A673 (cell line): ENCODE results near the gene FRMPD4. TPM values are rescaled to one million over a fixed set of nuclear protein-coding genes. Genes with fewer than 3 reads are reported as not detected.

Source experiments
- BruUV-seq: library from RNA; stranded (reverse); fragments of 400-500 nt; replicated peaks from 2 replicates; lab custom pipeline; 2021; lab: Mats Ljungman, UMichigan
- CTCF ChIA-PET: fragments of 300-600 bp; sonication (Branson Sonifier 250); formaldehyde crosslinking; loops from one replicate; lab custom pipeline; 2022; ENCODE audit warnings: antibody characterized with exemption; lab: Charles Lee
- POLR2A ChIA-PET: fragments of 300-600 bp; sonication (Branson Sonifier 250); formaldehyde crosslinking; loops from one replicate; lab custom pipeline; 2022; ENCODE audit warnings: antibody characterized with exemption; ENCODE audit not compliant: low non-redundant PET; lab: Charles Lee
- DNase-seq: peaks from one replicate; pipeline ENCODE4 v3.0.0-alpha.2; 2015; ENCODE audit warnings: low spot score
- H3K27ac ChIP-seq: fragments of 200-600 bp; sonication (generic); 2 replicates; pipeline ENCODE4 v1.5.1; 2016; ENCODE audit warnings: mixed run types, low read depth, mild to moderate bottlenecking, mixed read lengths, antibody characterized with exemption, low read length; ENCODE audit not compliant: poor library complexity, severe bottlenecking
- H3K27me3 ChIP-seq: fragments of 200-600 bp; sonication (generic); replicated peaks from 2 replicates; pipeline ENCODE4 v1.6.1; 2017; ENCODE audit warnings: mixed run types, low read depth, mild to moderate bottlenecking, mixed read lengths, antibody characterized with exemption, low read length; ENCODE audit not compliant: insufficient read depth, poor library complexity
- H3K36me3 ChIP-seq: fragments of 200-600 bp; sonication (generic); 2 replicates; pipeline ENCODE4 v1.6.1; 2016; ENCODE audit warnings: mixed run types, mild to moderate bottlenecking, mixed read lengths, antibody characterized with exemption, low read length; ENCODE audit not compliant: insufficient read depth, poor library complexity, severe bottlenecking
- H3K4me1 ChIP-seq: fragments of 200-600 bp; sonication (generic); 2 replicates; pipeline ENCODE4 v1.6.1; 2017; ENCODE audit warnings: mixed run types, mild to moderate bottlenecking, mixed read lengths, antibody characterized with exemption, low read length; ENCODE audit not compliant: insufficient read depth, poor library complexity, severe bottlenecking
- H3K4me3 ChIP-seq: fragments of 200-600 bp; sonication (generic); 2 replicates; pipeline ENCODE4 v1.5.1; 2016; ENCODE audit warnings: low read depth, mixed run types, mild to moderate bottlenecking, mixed read lengths, low read length; ENCODE audit not compliant: poor library complexity, severe bottlenecking
- H3K9me3 ChIP-seq: fragments of 200-600 bp; sonication (generic); 2 replicates; pipeline ENCODE4 v1.6.1; 2016; ENCODE audit warnings: mixed run types, low read depth, mild to moderate bottlenecking, mixed read lengths, antibody characterized with exemption, low read length; ENCODE audit not compliant: poor library complexity, severe bottlenecking
- EZH2 ChIP-seq: fragments of 200-600 bp; sonication (generic); IDR thresholded peaks from 2 replicates; pipeline ENCODE4 v1.6.1; 2017; ENCODE audit warnings: borderline replicate concordance, low read depth, mild to moderate bottlenecking, mixed read lengths, antibody characterized with exemption, low read length; ENCODE audit not compliant: poor library complexity, severe bottlenecking
- intact Hi-C: fragments of 100-400 bp; cut with micrococcal nuclease; formaldehyde crosslinking; loops from one replicate; pipeline ENCODE4 v1.10.0; 2022; ENCODE audit not compliant: unreplicated experiment
- total RNA-seq: library from RNA; stranded (reverse); gene quantifications from 2 replicates; pipeline ENCODE4 v1.2.3, GENCODE V29; 2021
- TF ChIP-seq, protein P1 (sequence below): fragments of 300-800, 200-600 bp; sonication (generic); conservative IDR thresholded peaks from 2 replicates; pipeline ENCODE4 v1.5.1; 2017; ENCODE audit warnings: low read depth, mild to moderate bottlenecking, antibody characterized with exemption, low read length, moderate library complexity, mixed read lengths

Gene FRMPD4
- total RNA-seq, 1 experiment from 2014 or later: not detected

GRCh38 chrX:12327836-12328235, 189.6 kb downstream of the FRMPD4 start:
- no peak overlapping the region for H3K4me3 ChIP-seq
- no peaks in the 10 kb centered on the region for H3K4me1 ChIP-seq
- no peak for DNase-seq
- no peaks in the 10 kb centered on the region for H3K36me3 ChIP-seq
- TF ChIP-seq, protein P1, sequence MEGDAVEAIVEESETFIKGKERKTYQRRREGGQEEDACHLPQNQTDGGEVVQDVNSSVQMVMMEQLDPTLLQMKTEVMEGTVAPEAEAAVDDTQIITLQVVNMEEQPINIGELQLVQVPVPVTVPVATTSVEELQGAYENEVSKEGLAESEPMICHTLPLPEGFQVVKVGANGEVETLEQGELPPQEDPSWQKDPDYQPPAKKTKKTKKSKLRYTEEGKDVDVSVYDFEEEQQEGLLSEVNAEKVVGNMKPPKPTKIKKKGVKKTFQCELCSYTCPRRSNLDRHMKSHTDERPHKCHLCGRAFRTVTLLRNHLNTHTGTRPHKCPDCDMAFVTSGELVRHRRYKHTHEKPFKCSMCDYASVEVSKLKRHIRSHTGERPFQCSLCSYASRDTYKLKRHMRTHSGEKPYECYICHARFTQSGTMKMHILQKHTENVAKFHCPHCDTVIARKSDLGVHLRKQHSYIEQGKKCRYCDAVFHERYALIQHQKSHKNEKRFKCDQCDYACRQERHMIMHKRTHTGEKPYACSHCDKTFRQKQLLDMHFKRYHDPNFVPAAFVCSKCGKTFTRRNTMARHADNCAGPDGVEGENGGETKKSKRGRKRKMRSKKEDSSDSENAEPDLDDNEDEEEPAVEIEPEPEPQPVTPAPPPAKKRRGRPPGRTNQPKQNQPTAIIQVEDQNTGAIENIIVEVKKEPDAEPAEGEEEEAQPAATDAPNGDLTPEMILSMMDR: no peak
- TF ChIP-seq EZH2: no peak
- no TSS peak for BruUV-seq
- POLR2A ChIA-PET: no interaction called here
- intact Hi-C loops: no loop called here
- no peak overlapping the region for H3K27ac ChIP-seq
- CTCF ChIA-PET: no interaction called here
- H3K9me3 ChIP-seq: no peaks in the 10 kb centered on the region
- H3K27me3 ChIP-seq: no peaks in the 10 kb centered on the region

DNA sequence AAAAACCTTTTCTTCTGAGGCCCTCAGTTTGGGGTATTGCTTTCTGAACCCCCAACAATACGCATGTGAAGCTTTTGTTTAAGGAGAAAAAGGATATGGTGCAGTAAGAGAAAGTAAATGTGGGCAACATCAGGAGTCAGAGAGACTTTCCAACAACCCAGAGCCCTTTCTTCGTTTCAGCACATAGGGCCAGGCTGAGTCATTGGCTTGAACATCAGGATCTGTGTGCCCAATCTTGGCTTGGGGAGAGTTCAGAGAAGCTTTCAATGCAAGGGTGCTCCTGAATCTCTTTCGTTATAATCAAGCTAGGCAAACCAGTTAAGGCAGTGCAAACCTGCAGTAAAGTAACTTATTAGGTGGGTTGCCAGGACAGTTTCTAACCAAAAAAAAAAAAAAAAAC, 191.2 kb downstream of the FRMPD4 start:
- DNase-seq: no peak
- Histone ChIP-seq H3K9me3 (no peaks in the 10 kb centered on the region), H3K4me1 (no peaks in the 10 kb centered on the region), H3K27ac (no peak overlapping the region), H3K4me3 (no peak overlapping the region), H3K27me3 (no peaks in the 10 kb centered on the region), H3K36me3 (no peaks in the 10 kb centered on the region)
- ChIA-PET POLR2A (no interaction called here), CTCF (no interaction called here)
- TF ChIP-seq EZH2: no peak
- TF ChIP-seq, protein P1: no peak
- no TSS peak for BruUV-seq
- intact Hi-C loops: no loop called here

- POLR2A ChIA-PET: no interaction called here
- no peaks in the 10 kb centered on the region for H3K9me3 ChIP-seq
- intact Hi-C loops: no loop called here
- H3K4me3 ChIP-seq: no peak overlapping the region
- DNase-seq: no peak
- no peak overlapping the region for H3K27ac ChIP-seq
- CTCF ChIA-PET: no interaction called here
- no TSS peak for BruUV-seq
- TF ChIP-seq, protein P1: no peak
- TF ChIP-seq EZH2: no peak
- H3K27me3 ChIP-seq: no peaks in the 10 kb centered on the region
- no peaks in the 10 kb centered on the region for H3K4me1 ChIP-seq
- no peaks in the 10 kb centered on the region for H3K36me3 ChIP-seq
Observed at GRCh38 chrX:12330841-12331240, 192.6 kb downstream of the FRMPD4 start.
